ENCODE data around the gene FANCD2OS.
A peak's percentile ranks its signal among the peaks of the same experiment; 100 is the strongest.
"Not testable (repeated sequence)": the region's sequence is repeated elsewhere in the genome, so short reads cannot be mapped to it uniquely, and the experiment has no call there.

Gene FANCD2OS

GRCh38 chr3:10108091-10108490, at the start of gene FANCD2OS:
Gene FANCD2OS (minus strand): TSS chr3:10108255. CDS start chr3:10104774, 3,481 bp downstream.
- no peak for DNase-seq

GRCh38 chr3:10157031-10157430, 49.0 kb upstream of the FANCD2OS start:
- DNase-seq, result no peak

GRCh38 chr3:10155658-10156057, 47.6 kb upstream of the FANCD2OS start:
- DNase-seq, result no peak

- no peak for DNase-seq
These were observed 47.0 kb upstream of the FANCD2OS start for GRCh38 chr3:10155123-10155472.

GRCh38 chr3:10154335-10155122, 46.5 kb upstream of the FANCD2OS start:
- DNase-seq, result no peak

- DNase-seq, result no peak
These were observed 42.9 kb upstream of the FANCD2OS start for GRCh38 chr3:10150987-10151386.

GRCh38 chr3:10149226-10149625, 41.2 kb upstream of the FANCD2OS start:
- DNase-seq, result no peak

- DNase-seq, result no peak
These were observed 37.6 kb upstream of the FANCD2OS start for GRCh38 chr3:10145685-10146084.

- no peak for DNase-seq
These were observed 34.9 kb upstream of the FANCD2OS start for GRCh38 chr3:10142707-10143560.

- DNase-seq, result no peak
These were observed 33.0 kb upstream of the FANCD2OS start for GRCh38 chr3:10140996-10141546.

GRCh38 chr3:10137178-10137577, 29.1 kb upstream of the FANCD2OS start:
- DNase-seq, result no peak

- no peak for DNase-seq
These were observed 28.5 kb upstream of the FANCD2OS start for GRCh38 chr3:10136426-10137005.

- not testable (repeated sequence) for DNase-seq
These were observed 27.8 kb upstream of the FANCD2OS start for GRCh38 chr3:10135872-10136271.

GRCh38 chr3:10122724-10123123, 14.7 kb upstream of the FANCD2OS start:
- no peak for DNase-seq

- no peak for DNase-seq
These were observed 13.0 kb upstream of the FANCD2OS start for GRCh38 chr3:10121064-10121463.

GRCh38 chr3:10119376-10119775, 11.3 kb upstream of the FANCD2OS start:
- no peak for DNase-seq

GRCh38 chr3:10116928-10117327, 8.9 kb upstream of the FANCD2OS start:
- DNase-seq, result no peak

- DNase-seq, result no peak
These were observed 8.0 kb upstream of the FANCD2OS start for GRCh38 chr3:10116138-10116460.

- peak; percentile 92 for DNase-seq
These were observed 7.5 kb upstream of the FANCD2OS start, which contains the start of gene BRK1 for GRCh38 chr3:10115326-10116137. Gene BRK1 (plus strand): TSS chr3:10115675. CDS start chr3:10115702, 27 bp downstream.

GRCh38 chr3:10106919-10107318, 1.1 kb downstream of the FANCD2OS start:
- DNase-seq, result no peak

- DNase-seq, result no peak
These were observed 9.0 kb downstream of the FANCD2OS start for GRCh38 chr3:10099041-10099440.

- DNase-seq, result no peak
These were observed 14.4 kb downstream of the FANCD2OS start for GRCh38 chr3:10093678-10094077.

GRCh38 chr3:10091387-10091786, 16.7 kb downstream of the FANCD2OS start:
- DNase-seq, result not testable (repeated sequence)

Measured in stimulated activated CD4-positive, alpha-beta T cell treated with anti-CD3 and anti-CD28 coated beads, Interleukin-4, amount 100 ng/mL, for 1 hour (primary cell).